OCI-LY3 (cell line): ENCODE measurements around the gene RBM25.

ENCODE experiments used
- EZH2phosphoT487 ChIP-seq: fragments of 200-600 bp; shearing (Covaris generic); IDR thresholded peaks from 2 replicates; pipeline ENCODE4 v1.6.1; 2018; ENCODE audit warnings: antibody characterized with exemption, mixed run types, low read depth
- TF ChIP-seq, protein P1 (sequence below): fragments of 200-600, 300-600 bp; sonication (generic); IDR thresholded peaks from 2 replicates; pipeline ENCODE4 v1.5.1; 2014; ENCODE audit warnings: antibody characterized with exemption, low read length, low read depth

DNA sequence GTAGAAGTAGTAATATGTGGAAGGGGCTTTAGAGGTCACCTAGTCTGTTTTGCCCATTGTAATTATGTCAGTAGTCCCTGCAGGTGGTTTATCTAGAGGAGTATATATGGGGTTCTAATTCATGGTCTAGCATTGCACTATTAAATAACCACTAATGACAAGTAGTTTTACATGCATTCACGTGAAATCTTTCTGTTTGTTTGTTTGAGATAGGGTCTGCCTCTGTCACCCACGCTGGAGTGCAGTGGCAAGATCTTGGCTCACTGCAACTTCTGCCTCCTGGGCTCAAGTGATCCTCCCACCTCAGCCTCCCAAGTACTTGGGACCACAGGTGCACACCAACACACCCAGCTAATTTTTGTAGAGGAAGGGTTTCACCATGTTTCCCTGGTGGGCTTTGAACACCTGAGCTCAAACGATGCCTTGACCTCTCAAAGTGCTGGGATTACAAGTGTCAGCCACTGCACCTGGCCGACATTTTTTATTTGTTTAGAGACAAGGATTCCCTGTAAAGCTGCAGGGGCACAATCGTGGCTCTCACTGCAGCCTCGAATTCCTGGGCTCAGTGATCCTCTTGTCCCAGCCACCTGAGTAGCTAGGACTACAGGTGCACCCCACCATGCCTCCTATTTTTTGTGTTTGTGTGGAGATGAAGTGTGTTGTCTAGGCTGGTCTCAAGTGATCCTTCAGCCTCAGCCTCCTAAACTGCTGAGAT lies 66.0 kb downstream of the RBM25 start:
- TF ChIP-seq, protein P1, sequence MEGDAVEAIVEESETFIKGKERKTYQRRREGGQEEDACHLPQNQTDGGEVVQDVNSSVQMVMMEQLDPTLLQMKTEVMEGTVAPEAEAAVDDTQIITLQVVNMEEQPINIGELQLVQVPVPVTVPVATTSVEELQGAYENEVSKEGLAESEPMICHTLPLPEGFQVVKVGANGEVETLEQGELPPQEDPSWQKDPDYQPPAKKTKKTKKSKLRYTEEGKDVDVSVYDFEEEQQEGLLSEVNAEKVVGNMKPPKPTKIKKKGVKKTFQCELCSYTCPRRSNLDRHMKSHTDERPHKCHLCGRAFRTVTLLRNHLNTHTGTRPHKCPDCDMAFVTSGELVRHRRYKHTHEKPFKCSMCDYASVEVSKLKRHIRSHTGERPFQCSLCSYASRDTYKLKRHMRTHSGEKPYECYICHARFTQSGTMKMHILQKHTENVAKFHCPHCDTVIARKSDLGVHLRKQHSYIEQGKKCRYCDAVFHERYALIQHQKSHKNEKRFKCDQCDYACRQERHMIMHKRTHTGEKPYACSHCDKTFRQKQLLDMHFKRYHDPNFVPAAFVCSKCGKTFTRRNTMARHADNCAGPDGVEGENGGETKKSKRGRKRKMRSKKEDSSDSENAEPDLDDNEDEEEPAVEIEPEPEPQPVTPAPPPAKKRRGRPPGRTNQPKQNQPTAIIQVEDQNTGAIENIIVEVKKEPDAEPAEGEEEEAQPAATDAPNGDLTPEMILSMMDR, result no peak
- TF ChIP-seq EZH2phosphoT487, result no peak
